HL-60/S4 (cell line): Measurements from ENCODE around the gene ZNF512.
"Not testable (repeated sequence)": the region's sequence is repeated elsewhere in the genome, so short reads cannot be mapped to it uniquely, and the experiment has no call there.

Experiments used
- in situ Hi-C: fragments of 300-500 bp; cut with MboI; formaldehyde crosslinking; loops from 2 replicates; pipeline ENCODE4 v1.14.3; 2022; ENCODE audit warnings: low sequenced_read_pairs

ZNF512 gene

GRCh38 chr2:27630257-27630656, 47.4 kb downstream of the ZNF512 start:
- in situ Hi-C loops = not testable (repeated sequence)

- in situ Hi-C loops = no loop called here
Observed at GRCh38 chr2:27634291-27634690, 51.4 kb downstream of the ZNF512 start.

DNA sequence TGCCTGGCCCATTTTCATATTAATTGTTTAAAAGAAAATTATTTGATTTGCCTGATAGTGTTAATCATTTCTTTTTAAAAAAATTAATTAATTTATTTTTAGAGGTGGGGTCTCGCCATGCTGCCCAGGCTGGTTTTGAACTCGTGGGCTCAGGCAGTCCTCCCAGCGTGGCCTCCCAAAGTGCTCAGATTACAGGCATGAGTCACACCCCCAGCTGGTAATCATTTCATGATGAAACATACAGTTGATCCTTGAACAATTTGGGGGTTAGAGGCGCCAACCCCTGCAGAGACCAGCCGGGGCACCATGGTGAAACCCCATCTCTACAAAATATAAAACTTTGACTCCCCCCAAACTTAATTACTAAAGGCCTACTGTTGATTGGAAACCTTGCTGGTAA, 53.9 kb downstream of the ZNF512 start:
- in situ Hi-C loops = no loop called here

DNA sequence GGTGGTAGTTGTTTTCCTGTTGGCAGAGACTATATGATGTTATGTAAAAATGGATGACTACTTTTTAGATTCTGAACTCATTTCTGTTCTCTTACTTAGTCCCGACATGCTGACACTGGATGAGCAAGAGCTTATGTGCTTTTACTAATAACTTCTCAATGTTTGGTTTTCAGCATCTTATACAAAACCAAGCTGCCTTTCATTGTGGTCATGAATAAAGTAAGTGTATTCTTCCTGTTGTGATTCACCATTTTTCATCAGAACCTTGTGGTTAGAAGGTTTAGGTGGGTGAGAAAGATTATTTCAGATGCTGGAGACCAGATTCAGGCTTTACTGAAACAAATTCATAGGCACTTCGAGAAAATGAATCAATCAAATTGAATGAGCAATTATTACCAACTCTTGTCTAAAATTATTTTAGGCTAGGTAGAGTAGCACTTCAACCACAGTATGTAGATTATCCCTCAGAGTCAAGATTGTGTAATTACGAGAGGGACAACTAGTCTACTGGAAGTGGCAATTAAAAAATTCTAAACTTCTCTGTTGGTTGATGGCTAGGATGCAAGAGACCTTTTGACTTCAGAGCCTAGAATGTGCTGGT, 55.3 kb downstream of the ZNF512 start:
- in situ Hi-C loops = no loop called here

GRCh38 chr2:27638709-27639108, 55.9 kb downstream of the ZNF512 start:
- in situ Hi-C loops = no loop called here

DNA sequence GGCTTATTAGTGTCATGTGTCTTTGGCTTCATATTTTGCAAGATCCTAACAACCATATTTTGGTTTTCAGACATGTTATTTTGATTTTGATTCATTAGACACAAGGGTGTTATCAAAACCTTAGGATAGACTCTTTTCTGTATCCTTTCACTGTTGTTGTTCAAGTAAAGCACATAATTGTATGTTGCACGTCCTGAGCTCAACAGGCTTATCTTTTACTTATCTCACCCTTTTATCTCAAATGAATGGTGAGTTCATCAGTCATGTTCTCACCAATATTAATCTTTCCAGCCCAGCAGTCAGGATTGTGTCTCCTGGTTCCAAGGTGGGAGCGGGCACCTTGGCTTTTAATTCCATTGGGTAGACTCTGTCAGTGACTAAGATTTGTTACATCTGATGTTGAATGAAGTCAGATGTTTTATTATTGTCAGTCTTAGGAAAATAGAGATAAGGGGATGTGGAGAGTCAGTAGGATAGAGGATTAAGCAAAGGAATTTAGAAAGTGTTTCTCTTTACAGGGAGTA, 57.9 kb downstream of the ZNF512 start:
- in situ Hi-C loops = no loop called here

- in situ Hi-C loops = no loop called here
Observed at GRCh38 chr2:27645197-27645596, 62.4 kb downstream of the ZNF512 start.

DNA sequence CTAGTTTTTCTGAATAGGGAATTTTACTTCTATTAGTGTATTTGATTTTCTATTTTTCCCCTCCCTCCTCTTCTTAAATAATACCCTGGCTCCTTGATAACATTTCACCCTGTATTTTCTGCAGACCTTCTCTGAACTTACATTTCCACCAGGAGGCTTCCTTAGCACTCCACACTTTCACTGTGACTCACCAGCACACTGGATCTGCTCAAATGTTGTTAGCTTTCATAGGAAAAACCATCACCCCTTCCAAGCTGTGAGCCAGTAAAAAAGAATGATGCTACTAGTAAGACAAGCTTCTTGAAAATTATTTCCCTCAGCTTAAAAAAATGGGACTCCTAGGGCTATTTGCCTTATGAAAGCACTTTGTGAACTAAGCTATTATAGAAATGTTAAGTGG, 64.4 kb downstream of the ZNF512 start:
- in situ Hi-C loops = no loop called here

- in situ Hi-C loops = no loop called here
Observed at GRCh38 chr2:27647737-27648136, 64.9 kb downstream of the ZNF512 start.

DNA sequence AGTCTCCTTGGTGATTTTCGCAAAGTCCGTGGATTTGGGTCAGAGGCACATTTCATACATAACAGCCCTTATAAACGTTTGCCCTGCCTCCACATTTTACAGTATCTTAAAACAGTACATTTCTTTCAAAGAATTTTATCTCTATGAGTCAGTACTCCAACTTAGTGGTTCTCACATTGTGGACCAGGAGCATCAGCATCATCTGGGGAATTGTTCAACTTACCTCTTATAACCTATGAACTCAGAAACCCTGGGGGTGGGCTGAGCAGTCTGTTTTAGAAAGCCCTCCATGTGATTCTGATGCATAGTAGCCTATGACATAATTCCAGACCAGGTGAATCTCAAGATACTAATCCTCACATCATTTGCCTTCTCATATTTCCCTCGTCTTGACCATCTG, 68.2 kb downstream of the ZNF512 start:
- in situ Hi-C loops = no loop called here

GRCh38 chr2:27652341-27652740, 69.5 kb downstream of the ZNF512 start:
- in situ Hi-C loops = no loop called here

- in situ Hi-C loops = no loop called here
Observed at GRCh38 chr2:27652790-27653189, 69.9 kb downstream of the ZNF512 start.

DNA sequence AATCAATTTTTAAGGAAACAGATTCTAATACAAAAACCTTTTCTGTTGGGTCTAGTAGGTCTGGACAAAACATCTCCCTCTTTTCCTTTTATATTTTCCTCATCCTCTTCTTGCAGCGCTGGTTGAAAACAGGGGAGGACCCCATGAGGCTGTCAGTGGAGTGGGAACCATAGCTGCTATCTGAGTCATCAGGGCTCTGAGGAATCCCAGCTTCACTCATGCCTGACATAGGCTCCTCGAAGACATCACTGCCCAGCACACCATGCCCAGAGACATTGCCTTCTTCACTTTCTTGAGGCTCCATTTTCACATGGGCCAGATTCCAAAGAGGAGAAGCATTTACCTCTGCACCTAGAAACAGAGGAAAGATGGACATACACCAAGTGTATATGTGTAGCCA, 70.6 kb downstream of the ZNF512 start:
- in situ Hi-C loops = no loop called here

DNA sequence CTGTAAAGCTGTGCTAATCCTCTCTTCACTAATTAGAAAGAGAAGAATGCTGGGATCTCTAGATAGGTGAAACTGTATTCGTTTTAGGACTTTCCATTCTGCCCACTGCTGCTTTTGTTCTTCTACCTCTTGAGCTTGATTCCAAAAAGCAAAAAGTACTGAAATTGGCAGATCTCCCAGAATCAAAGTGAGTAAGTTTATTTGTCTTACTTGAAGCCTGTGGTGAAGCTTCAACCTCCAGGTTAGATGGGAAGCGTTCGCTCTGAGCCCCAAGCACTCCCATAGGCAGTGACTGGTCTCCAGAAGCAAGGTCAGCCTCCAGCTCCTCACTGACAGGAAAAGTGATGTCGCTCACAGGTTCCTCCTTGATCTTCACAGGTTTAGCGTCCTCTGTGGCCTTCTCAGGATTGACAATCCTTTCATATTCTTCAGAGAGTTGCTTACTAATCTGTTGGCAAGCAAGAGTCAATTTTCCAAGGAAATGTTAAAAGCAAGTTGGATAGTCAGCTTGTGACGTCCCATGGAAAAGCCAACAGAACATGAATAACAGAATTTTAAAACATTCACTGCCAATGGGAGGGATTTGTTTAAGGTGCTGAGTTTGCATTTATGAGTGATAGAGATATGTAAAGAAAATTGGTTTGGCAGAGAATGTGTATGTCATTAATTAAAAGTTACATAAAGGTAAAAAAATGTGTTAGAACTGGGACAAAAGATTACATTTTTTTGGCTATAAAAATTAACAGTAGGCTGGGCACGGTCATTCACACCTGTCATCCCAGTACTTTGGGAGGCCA, 72.5 kb downstream of the ZNF512 start:
- in situ Hi-C loops = no loop called here

- in situ Hi-C loops = no loop called here
Observed at GRCh38 chr2:27661371-27661770, 78.5 kb downstream of the ZNF512 start.

GRCh38 chr2:27663285-27664153, 80.7 kb downstream of the ZNF512 start, which contains the start of the genes SLC4A1AP and SUPT7L:
SLC4A1AP (plus strand) TSS chr2:27663889; CDS start chr2:27663915, 26 bp downstream.
SUPT7L (minus strand) TSS chr2:27663614; CDS start chr2:27662192, 1,422 bp downstream.
- in situ Hi-C loops = no loop called here

GRCh38 chr2:27664154-27664574, 81.3 kb downstream of the ZNF512 start:
- in situ Hi-C loops = no loop called here

DNA sequence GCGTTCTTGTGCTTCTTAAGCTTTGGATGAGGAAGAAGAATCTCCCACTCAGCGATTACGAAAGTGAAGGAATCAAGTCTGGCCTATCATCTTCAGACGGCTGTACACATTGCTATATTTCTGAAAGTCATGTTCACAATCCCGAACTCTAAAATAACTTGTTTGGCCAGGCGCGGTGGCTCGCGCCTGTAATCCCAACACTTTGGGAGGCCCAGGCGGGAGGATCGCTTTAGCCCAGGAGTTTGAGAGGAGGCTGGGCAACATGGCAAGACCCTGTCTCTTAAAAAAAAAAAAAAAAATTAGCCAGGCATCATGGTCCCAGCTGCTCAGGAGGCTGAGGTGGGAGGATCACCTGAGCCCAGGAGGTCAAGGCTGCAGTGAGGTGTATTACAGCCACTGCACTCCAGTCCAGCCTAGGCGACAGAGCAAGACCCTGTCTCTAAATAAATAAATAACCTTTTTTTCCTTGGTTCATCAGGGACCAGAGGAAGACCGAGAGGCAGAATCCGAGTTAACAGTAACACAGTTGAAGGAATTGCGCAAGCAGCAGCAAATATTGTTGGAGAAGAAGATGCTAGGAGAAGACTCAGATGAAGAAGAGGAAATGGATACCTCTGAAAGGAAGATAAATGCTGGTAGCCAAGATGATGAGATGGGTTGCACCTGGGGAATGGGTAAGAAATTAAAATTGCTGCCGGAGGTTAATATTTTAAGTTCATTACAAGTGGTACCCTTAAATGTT, 82.0 kb downstream of the ZNF512 start:
- in situ Hi-C loops = no loop called here

- in situ Hi-C loops = no loop called here
Observed at GRCh38 chr2:27667446-27667845, 84.6 kb downstream of the ZNF512 start.

DNA sequence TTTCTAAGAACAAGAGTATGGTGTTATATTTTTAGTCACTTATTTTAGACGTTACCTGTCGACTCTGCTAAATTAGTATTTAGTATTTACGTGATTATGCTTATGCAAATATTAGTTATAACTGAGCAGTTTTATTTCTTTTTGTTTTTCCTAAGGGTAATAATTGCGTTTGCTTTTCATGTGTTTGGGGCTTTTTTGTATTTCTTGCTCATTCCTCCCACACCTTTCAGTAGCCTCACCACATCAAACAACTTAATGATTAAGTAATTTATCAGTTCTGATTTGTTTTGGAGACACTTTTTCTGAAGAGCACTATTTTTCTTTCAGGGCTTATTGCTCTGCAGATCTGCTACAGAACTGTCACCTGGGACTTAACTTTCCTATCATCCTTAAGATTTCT, 88.4 kb downstream of the ZNF512 start:
- in situ Hi-C loops = no loop called here
